Measurements from ENCODE around the gene BRWD1. TPM values are rescaled to one million over a fixed set of nuclear protein-coding genes. Genes with fewer than 3 reads are reported as not detected.

BRWD1 gene
- total and polyA plus RNA-seq, 2 of the 8 experiments (the other 6 are each of a cell fraction or from before 2014, with no cell fraction given) = 9.3 to 45.2 TPM

DNA sequence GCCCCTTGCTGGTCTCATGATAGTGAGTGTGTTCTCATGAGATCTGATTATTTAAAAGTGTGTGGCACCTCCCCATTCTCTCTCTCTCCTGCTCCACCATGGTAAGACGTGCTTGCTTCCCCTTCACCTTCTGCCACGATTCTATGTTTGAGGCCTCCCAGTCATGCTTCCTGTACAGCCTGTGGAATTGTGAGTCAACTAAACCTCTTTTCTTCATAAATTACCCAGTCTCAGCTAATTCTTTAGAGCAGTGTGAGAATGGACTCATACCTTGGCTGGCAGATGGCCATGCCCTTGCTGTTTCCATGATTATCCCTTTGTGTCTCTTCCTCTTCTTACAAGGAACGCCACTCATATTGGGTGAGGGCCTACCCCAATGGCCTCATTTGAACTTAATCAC, 170.5 kb downstream of the BRWD1 start:
- no peak overlapping the region for H2AK5ac ChIP-seq (ENCODE audit: low read depth, low read length)
- H4K91ac ChIP-seq (replicated peaks; ENCODE audit: insufficient read length, low read length) = no peak overlapping the region
- H2BK20ac ChIP-seq (ENCODE audit: low read length) = no peak overlapping the region
- no peak overlapping the region for H3K4ac ChIP-seq (replicated peaks; ENCODE audit: insufficient read length, low read depth, low read length)
- no peaks in the 10 kb centered on the region for H3K79me2 ChIP-seq (ENCODE audit: control insufficient read depth in 1 of 2, insufficient read depth in 2 of 2, low read length in 2 of 2)
- FAIRE-seq (no peak), DNase-seq (ENCODE audit: low read depth in 1 of 2, low spot score in 2 of 2) (no peak)
- TF ChIP-seq SP4 (IDR thresholded peaks at IDR 0.05; ENCODE audit: low read length) (no peak), SIRT6 (IDR thresholded peaks at IDR 0.05; ENCODE audit: low read length) (no peak), EZH2 (IDR thresholded peaks at IDR 0.05; ENCODE audit: low read depth, low read length, severe bottlenecking) (no peak), KDM1A (IDR thresholded peaks at IDR 0.05; ENCODE audit: borderline replicate concordance, low read length) (no peak)
- TF ChIP-seq, protein P1, sequence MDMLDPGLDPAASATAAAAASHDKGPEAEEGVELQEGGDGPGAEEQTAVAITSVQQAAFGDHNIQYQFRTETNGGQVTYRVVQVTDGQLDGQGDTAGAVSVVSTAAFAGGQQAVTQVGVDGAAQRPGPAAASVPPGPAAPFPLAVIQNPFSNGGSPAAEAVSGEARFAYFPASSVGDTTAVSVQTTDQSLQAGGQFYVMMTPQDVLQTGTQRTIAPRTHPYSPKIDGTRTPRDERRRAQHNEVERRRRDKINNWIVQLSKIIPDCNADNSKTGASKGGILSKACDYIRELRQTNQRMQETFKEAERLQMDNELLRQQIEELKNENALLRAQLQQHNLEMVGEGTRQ (IDR thresholded peaks at IDR 0.05; ENCODE audit: low read length) = no peak
- TF ChIP-seq, protein P2, sequence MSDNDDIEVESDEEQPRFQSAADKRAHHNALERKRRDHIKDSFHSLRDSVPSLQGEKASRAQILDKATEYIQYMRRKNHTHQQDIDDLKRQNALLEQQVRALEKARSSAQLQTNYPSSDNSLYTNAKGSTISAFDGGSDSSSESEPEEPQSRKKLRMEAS (IDR thresholded peaks at IDR 0.05) = no peak
- TF ChIP-seq, protein P3, sequence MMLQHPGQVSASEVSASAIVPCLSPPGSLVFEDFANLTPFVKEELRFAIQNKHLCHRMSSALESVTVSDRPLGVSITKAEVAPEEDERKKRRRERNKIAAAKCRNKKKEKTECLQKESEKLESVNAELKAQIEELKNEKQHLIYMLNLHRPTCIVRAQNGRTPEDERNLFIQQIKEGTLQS (IDR thresholded peaks at IDR 0.05; ENCODE audit: insufficient read depth, low read depth, low read length) = no peak
- WGBS, 2 experiments (ENCODE audit: extremely low coverage in 1 of 2, insufficient coverage in 1 of 2, insufficient read length in 1 of 2, insufficient replicate concordance in 2 of 2, low coverage in 1 of 2, low lambda C conversion rate in 2 of 2, missing lambda C conversion rate in 1 of 2) = 73% methylated on average over 3 of the region's 3 CpGs; no CpG with 5 or more reads in 1 of the 2 experiments
- H3K79me1 ChIP-seq (ENCODE audit: low read depth, low read length) = no peaks in the 10 kb centered on the region
- H3K27ac ChIP-seq (ENCODE audit: low read depth, low read length) = no peak overlapping the region
- H3K4me2 ChIP-seq (ENCODE audit: insufficient read depth in 1 of 2, low read depth in 2 of 2, low read length in 2 of 2) = no peak overlapping the region
- H3K4me3 ChIP-seq (ENCODE audit: extremely low read depth in 1 of 4, insufficient read depth in 2 of 4, low read depth in 3 of 4, low read length in 4 of 4) = no peak overlapping the region
- H2AFZ ChIP-seq (ENCODE audit: low read length) = no peak overlapping the region
- H2BK12ac ChIP-seq (ENCODE audit: low read depth, low read length) = no peak overlapping the region
- H3K23ac ChIP-seq (ENCODE audit: insufficient read length) = no peak overlapping the region
- H2BK120ac ChIP-seq (replicated peaks; ENCODE audit: low read depth, low read length) = no peak overlapping the region
- H3K18ac ChIP-seq (ENCODE audit: extremely low read depth, low read length) = no peak overlapping the region
- no peak overlapping the region for H3K14ac ChIP-seq (ENCODE audit: insufficient read length)
- H3K27me3 ChIP-seq (replicated peaks in 1 of 4; ENCODE audit: control insufficient read depth in 3 of 4, extremely low read depth in 1 of 4, insufficient read depth in 3 of 4, low read length in 3 of 4) = no peaks in the 10 kb centered on the region
- no peak overlapping the region for H3K9ac ChIP-seq (replicated peaks in 1 of 4; ENCODE audit: extremely low read depth in 1 of 4, low read depth in 3 of 4, low read length in 3 of 4)
- no peak overlapping the region for H2BK5ac ChIP-seq (ENCODE audit: low read depth, low read length)
- no peak overlapping the region for H4K8ac ChIP-seq (ENCODE audit: extremely low read depth, insufficient read depth, low read length)
- no peaks in the 10 kb centered on the region; a peak in 1 of 4 replicates for H3K9me3 ChIP-seq (ENCODE audit: insufficient read depth in 2 of 2, low read depth in 1 of 2, low read length in 1 of 2)
- H2BK15ac ChIP-seq (ENCODE audit: low read length) = no peak overlapping the region
- H3K23me2 ChIP-seq (ENCODE audit: low read depth, low read length) = no peaks in the 10 kb centered on the region
- no peak overlapping the region for H3K56ac ChIP-seq (replicated peaks; ENCODE audit: insufficient read length, low read depth, low read length)
- ChIA-PET CTCF (ENCODE audit: partially characterized antibody) (interaction anchor here (1.5 kb wide), 1 partner anchor 10 kb away, joined by 5 read pairs; no protein-coding TSS in a partner anchor), POLR2A (ENCODE audit: partially characterized antibody) (no interaction called here)
- no peaks in the 10 kb centered on the region for H3K36me3 ChIP-seq (ENCODE audit: control insufficient read depth in 2 of 4, insufficient read depth in 4 of 4, low read length in 3 of 4)
- H3K4me1 ChIP-seq (replicated peaks in 1 of 4; ENCODE audit: control insufficient read depth in 3 of 4, insufficient read depth in 4 of 4, low read length in 3 of 4) = peaks cover 0 to 4% (median 0%) of the 10 kb centered on the region in 4 experiments; a peak in 1 of 7 replicates
- no peak overlapping the region for H4K5ac ChIP-seq (ENCODE audit: insufficient read length, low read depth, low read length)
- no peaks in the 10 kb centered on the region for H4K20me1 ChIP-seq (replicated peaks in 1 of 2; ENCODE audit: control insufficient read depth in 1 of 2, insufficient read depth in 2 of 2, low read length in 2 of 2)

Data from H1 (cell line).